Endothelial cell of umbilical vein (primary cell): ENCODE results near the gene NEK4.

Source experiments
- EZH2 ChIP-seq: IDR thresholded peaks from 2 replicates; pipeline ENCODE4 v1.6.1; 2012; ENCODE audit warnings: borderline replicate concordance, low read depth, mild to moderate bottlenecking, moderate library complexity, low read length, inconsistent platforms; ENCODE audit not compliant: severe bottlenecking
- JUN ChIP-seq: IDR thresholded peaks from 2 replicates; pipeline ENCODE4 v1.6.1; 2011; ENCODE audit warnings: borderline replicate concordance, low read depth; ENCODE audit not compliant: insufficient read length, insufficient read depth
- POLR2A ChIP-seq: IDR thresholded peaks from 2 replicates; pipeline ENCODE4 v1.6.1; 2012; ENCODE audit warnings: low read depth, mild to moderate bottlenecking, control low read depth, low read length
- POLR2AphosphoS5 ChIP-seq: IDR thresholded peaks from 2 replicates; pipeline ENCODE4 v1.6.1; 2012; ENCODE audit warnings: low read depth, mild to moderate bottlenecking, control low read depth, low read length, moderate library complexity; ENCODE audit not compliant: insufficient read depth
- TF ChIP-seq, protein P1 (sequence below), 2 donors: IDR thresholded peaks; 1 replicate in 1 of 2; 2 replicates in 1 of 2; pipeline ENCODE4 v1.5.1; 2011; ENCODE audit warnings: low read length in 2 of 2, mild to moderate bottlenecking in 2 of 2, moderate library complexity in 2 of 2, control low read depth in 1 of 2, inconsistent platforms in 1 of 2, low read depth in 1 of 2; ENCODE audit not compliant: insufficient read depth in 1 of 2; ENCODE audit errors: extremely low read depth in 1 of 2
- TF ChIP-seq, protein P2 (sequence below): IDR thresholded peaks from 2 replicates; pipeline ENCODE4 v1.6.1; 2011; ENCODE audit not compliant: insufficient read depth, insufficient read length

GRCh38 chr3:52705438-52705687 lies 65.4 kb downstream of the NEK4 start:
- TF ChIP-seq, protein P1, sequence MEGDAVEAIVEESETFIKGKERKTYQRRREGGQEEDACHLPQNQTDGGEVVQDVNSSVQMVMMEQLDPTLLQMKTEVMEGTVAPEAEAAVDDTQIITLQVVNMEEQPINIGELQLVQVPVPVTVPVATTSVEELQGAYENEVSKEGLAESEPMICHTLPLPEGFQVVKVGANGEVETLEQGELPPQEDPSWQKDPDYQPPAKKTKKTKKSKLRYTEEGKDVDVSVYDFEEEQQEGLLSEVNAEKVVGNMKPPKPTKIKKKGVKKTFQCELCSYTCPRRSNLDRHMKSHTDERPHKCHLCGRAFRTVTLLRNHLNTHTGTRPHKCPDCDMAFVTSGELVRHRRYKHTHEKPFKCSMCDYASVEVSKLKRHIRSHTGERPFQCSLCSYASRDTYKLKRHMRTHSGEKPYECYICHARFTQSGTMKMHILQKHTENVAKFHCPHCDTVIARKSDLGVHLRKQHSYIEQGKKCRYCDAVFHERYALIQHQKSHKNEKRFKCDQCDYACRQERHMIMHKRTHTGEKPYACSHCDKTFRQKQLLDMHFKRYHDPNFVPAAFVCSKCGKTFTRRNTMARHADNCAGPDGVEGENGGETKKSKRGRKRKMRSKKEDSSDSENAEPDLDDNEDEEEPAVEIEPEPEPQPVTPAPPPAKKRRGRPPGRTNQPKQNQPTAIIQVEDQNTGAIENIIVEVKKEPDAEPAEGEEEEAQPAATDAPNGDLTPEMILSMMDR (IDR thresholded peaks at IDR 0.05; ENCODE audit: extremely low read depth in 1 of 2, insufficient read depth in 1 of 2, low read depth in 1 of 2, low read length in 2 of 2), result no peak
- no peak for TF ChIP-seq JUN
- TF ChIP-seq, protein P2, sequence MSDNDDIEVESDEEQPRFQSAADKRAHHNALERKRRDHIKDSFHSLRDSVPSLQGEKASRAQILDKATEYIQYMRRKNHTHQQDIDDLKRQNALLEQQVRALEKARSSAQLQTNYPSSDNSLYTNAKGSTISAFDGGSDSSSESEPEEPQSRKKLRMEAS, result no peak
- no peak for TF ChIP-seq EZH2
- TF ChIP-seq POLR2AphosphoS5, result no peak
- no peak for TF ChIP-seq POLR2A
